HAP-1 (cell line): Measurements from ENCODE around the gene B4GALT1.
"Not testable (repeated sequence)": the region's sequence is repeated elsewhere in the genome, so short reads cannot be mapped to it uniquely, and the experiment has no call there.

Experiments used
- DNase-seq, 2 experiments: peaks; one replicate each; pipeline ENCODE4 v3.0.0-alpha.2; 2016 to 2020; ENCODE audit warnings: low spot score in 2 of 2
- H3K27me3 ChIP-seq: fragments of 250-450 bp; sonication (Bioruptor Pico); 2 replicates; pipeline ENCODE4 v1.5.1; 2020; ENCODE audit warnings: low read depth, mild to moderate bottlenecking, moderate library complexity
- H3K36me3 ChIP-seq: fragments of 250-450 bp; sonication (Bioruptor Pico); replicated peaks from 2 replicates; pipeline ENCODE4 v1.5.1; 2020; ENCODE audit warnings: mild to moderate bottlenecking
- H3K4me1 ChIP-seq: fragments of 250-450 bp; sonication (Bioruptor Pico); 2 replicates; pipeline ENCODE4 v1.5.1; 2020; ENCODE audit warnings: mild to moderate bottlenecking
- H3K4me3 ChIP-seq: fragments of 250-450 bp; sonication (Bioruptor Pico); 2 replicates; pipeline ENCODE4 v1.5.1; 2020; ENCODE audit warnings: mild to moderate bottlenecking, moderate library complexity
- H3K9me3 ChIP-seq: fragments of 250-450 bp; sonication (Bioruptor Pico); 2 replicates; pipeline ENCODE4 v1.5.1; 2020; ENCODE audit warnings: mild to moderate bottlenecking, moderate library complexity
- in situ Hi-C: fragments of 300-500 bp; cut with MboI; formaldehyde crosslinking; loops from 3 replicates; pipeline ENCODE4 v1.14.3; 2020; ENCODE audit warnings: low sequenced_read_pairs, inconsistent platforms, mixed read lengths

B4GALT1 gene

DNA sequence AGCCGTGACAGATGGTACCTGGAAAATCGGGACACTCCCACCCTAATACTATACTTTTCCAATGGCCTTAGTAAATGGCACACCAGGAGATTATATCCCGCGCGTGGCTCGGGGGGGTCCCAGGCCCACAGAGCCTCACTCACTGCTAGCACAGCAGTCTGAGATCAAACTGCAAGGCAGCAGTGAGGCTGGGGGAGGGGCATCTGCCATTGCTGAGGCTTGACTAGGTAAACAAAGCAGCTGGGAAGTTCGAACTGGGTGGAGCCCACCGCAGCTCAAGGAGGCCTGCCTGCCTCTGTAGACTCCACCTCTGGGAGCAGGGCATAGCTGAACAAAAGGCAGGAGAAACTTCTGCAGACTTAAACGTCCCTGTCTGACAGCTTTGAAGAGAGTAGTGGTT, 81.5 kb downstream of the B4GALT1 start:
- in situ Hi-C loops, H3K4me3 ChIP-seq, H3K4me1 ChIP-seq, H3K36me3 ChIP-seq, H3K27me3 ChIP-seq, H3K9me3 ChIP-seq, DNase-seq: not testable (repeated sequence)

DNA sequence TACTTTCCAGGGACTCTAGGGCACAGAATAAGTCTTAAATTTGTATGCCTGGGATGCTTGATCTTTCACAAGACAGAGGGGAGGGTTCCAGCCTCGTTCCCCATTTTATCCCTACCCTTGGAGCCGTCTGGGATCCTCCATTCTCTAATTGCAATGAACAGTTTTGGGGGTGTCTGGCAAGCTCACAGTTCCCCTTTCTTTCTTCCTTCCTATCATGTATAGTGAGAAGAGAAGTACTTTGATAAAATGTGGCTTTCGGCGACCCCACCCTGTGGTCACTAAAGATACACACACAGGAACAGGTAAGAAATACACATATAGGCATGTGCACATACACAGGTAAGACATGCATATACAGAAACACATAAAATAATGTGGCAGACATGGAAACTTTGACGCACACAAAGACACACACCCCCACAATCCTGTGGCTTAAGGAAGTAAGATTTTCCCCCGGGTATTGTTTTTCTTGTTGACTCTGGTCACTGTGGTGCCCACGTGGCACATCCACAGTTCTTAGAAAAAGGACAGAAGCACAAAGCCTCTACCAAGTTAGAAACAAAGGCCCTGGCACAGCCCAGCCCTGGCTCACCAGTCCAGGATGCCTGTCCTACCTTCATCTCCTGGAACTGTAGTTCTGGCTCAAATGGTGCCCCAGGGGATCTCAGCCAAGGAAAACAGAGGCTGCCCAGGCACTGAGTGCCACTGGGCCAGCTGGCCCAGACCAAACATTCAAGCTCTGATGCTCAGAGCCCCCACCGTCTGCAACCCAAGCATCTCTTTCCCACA, 84.4 kb downstream of the B4GALT1 start:
- no peaks in the 10 kb centered on the region for H3K27me3 ChIP-seq
- in situ Hi-C loops, result loop anchor here (5.0 kb wide), 1 partner anchor 145 kb away; no protein-coding TSS in a partner anchor
- no peak for DNase-seq
- H3K4me3 ChIP-seq, result no peak overlapping the region
- no peaks in the 10 kb centered on the region for H3K36me3 ChIP-seq
- H3K4me1 ChIP-seq, result no peaks in the 10 kb centered on the region
- no peaks in the 10 kb centered on the region for H3K9me3 ChIP-seq

DNA sequence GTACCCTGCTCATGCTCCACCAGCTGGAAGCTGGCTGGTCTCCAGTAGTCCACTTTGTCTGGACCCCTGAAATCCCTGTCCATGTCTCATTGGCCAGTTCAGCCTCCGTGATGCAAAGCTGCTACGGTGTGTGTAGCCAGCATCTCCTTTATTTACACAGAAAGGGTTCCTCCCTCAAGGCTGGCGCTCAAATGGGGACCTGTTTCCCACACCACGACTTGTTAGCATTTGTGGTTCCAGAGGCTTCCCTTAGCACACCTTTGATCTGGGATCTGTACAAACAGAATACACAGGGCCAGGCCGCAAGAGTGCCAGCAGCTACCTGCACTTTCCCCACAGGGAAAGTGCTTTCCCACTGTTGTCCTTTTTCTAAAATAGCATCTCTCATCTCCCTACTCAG, 85.0 kb downstream of the B4GALT1 start:
- Histone ChIP-seq H3K4me3 (no peak overlapping the region), H3K36me3 (no peaks in the 10 kb centered on the region), H3K27me3 (no peaks in the 10 kb centered on the region), H3K9me3 (no peaks in the 10 kb centered on the region), H3K4me1 (no peaks in the 10 kb centered on the region)
- in situ Hi-C loops, result loop anchor here (5.0 kb wide), 1 partner anchor 145 kb away; no protein-coding TSS in a partner anchor
- DNase-seq, result no peak

DNA sequence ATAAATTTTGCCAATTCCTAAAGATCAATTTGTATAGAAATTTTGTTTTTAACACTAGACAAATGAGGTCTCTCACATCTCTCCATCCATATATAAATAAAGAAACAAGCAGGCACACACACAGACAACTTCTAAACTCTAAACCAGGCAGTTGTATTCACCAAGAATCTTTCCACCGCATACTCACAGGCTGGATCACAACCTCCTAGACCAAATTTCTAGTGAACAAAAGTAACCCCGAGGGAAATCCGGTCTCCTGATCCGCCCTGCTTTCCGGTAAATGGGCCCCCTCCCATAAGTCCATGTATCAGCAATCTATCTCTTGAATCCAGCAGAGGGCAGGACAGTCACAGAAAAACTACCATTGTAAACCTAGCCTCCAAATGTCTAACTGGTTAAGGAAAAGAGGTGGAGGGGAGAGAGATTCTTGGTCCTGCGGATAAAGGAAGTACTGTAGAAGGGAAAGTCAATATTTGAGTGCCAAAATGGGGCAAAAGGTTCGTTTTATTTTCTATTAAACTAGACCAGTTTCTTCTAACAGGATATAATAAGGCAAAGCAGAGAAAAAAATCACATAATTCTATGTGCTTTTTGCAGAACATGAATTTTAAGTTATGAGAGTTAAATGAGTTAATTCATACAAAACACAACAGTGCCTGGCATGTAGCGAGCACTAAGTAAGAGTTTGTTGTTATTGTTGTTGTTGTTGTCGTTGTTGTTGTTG, 85.8 kb downstream of the B4GALT1 start:
- Histone ChIP-seq H3K4me3 (no peak overlapping the region), H3K27me3 (no peaks in the 10 kb centered on the region), H3K4me1 (no peaks in the 10 kb centered on the region), H3K9me3 (no peaks in the 10 kb centered on the region), H3K36me3 (no peaks in the 10 kb centered on the region)
- in situ Hi-C loops, result loop anchor here (5.0 kb wide), 1 partner anchor 146 kb away; no protein-coding TSS in a partner anchor
- peak; percentile 78 to 92 for DNase-seq

DNA sequence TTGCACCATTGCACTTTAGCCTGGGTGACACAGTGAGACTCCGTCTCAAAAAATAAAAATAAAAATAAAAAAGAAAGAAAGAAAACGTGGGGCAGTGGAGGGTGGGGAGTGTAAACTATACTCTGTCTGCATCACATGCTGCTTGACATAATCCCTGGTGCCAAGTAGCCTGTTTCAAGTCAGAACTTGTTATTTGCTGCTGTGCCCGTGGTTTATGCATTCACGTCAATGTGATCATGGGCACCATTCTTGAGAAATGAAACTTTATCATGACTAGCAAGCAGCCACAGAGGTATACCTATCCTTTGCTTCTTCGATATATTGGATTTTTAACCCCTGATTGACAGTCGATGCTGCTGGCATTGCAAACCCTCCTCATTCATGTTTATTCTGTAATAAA, 86.6 kb downstream of the B4GALT1 start:
- Histone ChIP-seq H3K4me3 (no peak overlapping the region), H3K9me3 (no peaks in the 10 kb centered on the region), H3K27me3 (no peaks in the 10 kb centered on the region), H3K36me3 (no peaks in the 10 kb centered on the region), H3K4me1 (no peaks in the 10 kb centered on the region)
- no peak for DNase-seq
- in situ Hi-C loops, result loop anchor here (5.0 kb wide), 1 partner anchor 147 kb away; no protein-coding TSS in a partner anchor

DNA sequence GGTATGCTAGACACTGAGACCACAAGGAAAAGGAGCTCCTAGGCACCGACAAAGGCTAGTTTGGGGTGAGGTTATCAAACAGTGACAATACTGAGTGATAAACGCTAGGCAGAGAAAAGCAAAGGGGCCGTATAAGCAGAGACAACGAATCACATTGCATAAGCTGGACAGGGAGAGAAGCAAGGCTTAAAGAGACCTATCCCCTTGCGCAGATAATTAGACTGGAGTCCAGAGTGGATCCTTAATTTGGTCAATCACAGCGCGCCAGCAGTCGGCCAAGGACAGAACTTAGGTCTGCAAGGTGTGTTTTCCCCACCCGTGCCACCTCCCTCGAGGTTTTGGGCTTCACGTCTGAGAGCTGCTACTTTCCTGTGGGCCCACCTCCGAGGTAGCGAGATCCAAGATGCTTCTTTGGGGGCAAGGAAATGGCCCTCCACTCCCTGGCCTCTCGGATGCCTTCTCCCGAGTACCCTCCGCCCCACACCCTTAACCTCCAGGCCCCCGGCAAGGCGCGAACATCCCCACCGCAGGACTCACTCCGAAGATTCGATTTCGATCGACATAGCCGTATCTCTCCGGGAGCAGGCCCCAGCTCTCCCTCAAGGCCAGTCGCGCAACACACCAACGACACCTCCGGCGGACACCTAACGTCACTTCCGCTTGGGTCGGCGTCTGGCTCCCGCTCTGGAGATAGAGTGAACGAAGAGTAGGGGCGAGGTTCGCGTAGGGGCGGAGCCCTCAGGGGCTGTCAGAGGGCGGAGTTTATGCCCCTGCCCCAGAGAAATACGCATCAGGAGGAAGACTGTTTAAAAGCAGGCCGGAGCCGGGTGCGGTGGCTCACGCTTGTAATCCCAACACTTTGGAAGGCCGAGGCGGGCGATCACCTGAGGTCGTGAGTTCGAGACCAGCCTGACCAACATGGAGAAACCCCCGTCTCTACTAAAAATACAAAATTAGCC, 90.8 kb downstream of the B4GALT1 start, which contains the start of gene SMU1:
Gene SMU1 (minus strand): TSS at position 629 of the 959 bp plus-strand sequence. CDS start 66 bp downstream, at position 563.
- no peaks in the 10 kb centered on the region for H3K27me3 ChIP-seq
- H3K36me3 ChIP-seq, result peaks cover 25% of the 10 kb centered on the region
- DNase-seq, result peak; percentile 97 to 98
- in situ Hi-C loops, result no loop called here
- H3K4me1 ChIP-seq, result no peaks in the 10 kb centered on the region
- peak within 1 kb of the TSS; percentile 91 for H3K4me3 ChIP-seq
- no peaks in the 10 kb centered on the region for H3K9me3 ChIP-seq

DNA sequence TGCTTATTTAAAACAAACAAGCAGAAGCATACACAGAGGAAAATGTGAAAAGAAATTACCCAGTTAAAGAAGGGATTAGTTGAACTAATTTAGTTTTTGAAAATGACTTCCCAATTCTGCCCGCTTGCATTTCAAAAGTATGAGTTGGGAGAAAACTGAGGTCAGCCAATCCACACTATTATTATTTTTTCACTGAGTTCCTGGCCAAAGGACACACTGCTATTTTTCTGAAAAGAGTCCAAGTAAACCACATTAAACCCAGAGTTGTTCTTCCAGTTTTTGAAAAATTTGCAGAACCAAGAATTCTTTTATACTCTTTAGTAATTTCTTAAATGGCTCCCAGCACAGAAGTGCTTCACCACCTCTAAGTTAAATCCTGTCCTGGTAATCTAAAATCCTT, 98.1 kb downstream of the B4GALT1 start:
- in situ Hi-C loops, result no loop called here
- DNase-seq, result no peak
- Histone ChIP-seq H3K4me3 (no peak overlapping the region), H3K9me3 (no peaks in the 10 kb centered on the region), H3K27me3 (no peaks in the 10 kb centered on the region), H3K36me3 (peaks cover 74% of the 10 kb centered on the region), H3K4me1 (no peaks in the 10 kb centered on the region)

DNA sequence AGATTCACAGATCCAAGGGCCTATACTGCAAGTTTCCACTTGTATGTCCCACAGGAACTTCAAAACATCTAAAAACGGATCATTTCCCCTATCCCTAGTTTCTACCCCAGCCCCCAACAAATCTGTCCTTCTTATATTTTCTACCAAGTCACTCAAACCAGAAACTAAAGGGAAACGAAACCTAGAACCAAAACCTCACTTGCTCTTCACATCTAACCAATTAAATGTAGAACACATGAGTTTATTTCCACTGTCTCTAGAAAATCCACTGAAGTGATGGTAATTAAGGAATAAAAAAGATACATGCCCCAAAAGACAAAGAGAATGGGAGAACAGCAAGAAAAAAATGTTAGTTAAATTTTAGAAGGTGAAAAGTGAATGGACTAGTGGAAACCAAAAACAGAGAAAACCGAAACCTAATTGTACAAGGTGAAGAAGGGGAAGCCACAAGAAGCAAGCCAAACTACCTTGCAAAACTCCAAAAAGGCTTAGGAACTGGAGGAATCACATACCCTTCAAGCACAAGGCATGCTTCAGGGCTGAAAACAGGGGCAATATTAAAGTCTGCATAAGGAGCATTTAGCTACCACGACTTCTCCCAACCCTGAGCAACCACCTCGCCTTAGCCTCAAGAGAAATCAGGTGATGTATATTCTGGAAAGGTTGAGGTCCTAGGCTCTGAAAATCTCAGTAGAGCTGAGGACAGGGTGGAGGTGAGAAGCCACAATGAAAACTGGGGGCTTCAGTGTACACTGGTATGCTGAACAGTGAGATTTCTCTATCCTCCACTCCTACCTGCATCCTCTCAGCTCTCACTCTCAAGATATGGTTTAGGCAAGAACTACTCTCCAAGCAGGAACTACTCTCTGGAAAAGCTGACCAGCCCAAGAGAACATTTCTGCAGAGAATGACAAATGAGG, 101.7 kb downstream of the B4GALT1 start:
- Histone ChIP-seq H3K36me3 (peaks cover 70% of the 10 kb centered on the region), H3K4me3 (no peak overlapping the region)
- in situ Hi-C loops, result no loop called here

More for the DNA sequence above, 101.7 kb downstream of the B4GALT1 start:
- Histone ChIP-seq H3K9me3 (no peaks in the 10 kb centered on the region), H3K4me1 (no peaks in the 10 kb centered on the region), H3K27me3 (no peaks in the 10 kb centered on the region)
- no peak for DNase-seq
